GM12891 (cell line): ENCODE results near the gene MATN1.

Experiments used
- PAX5 ChIP-seq: IDR thresholded peaks from 2 replicates; pipeline ENCODE4 v1.6.1; 2011; ENCODE audit warnings: low read length, moderate library complexity, mild to moderate bottlenecking; ENCODE audit not compliant: insufficient read depth, severe bottlenecking
- POLR2A ChIP-seq: IDR thresholded peaks from 2 replicates; pipeline ENCODE4 v1.6.1; 2011; ENCODE audit warnings: low read depth, low read length, control low read depth
- POLR2AphosphoS5 ChIP-seq: IDR thresholded peaks from 2 replicates; pipeline ENCODE4 v1.6.1; 2011; ENCODE audit warnings: low read depth, low read length, control low read depth
- TAF1 ChIP-seq: IDR thresholded peaks from 2 replicates; pipeline ENCODE4 v1.6.1; 2011; ENCODE audit warnings: low read depth, low read length, control low read depth

DNA sequence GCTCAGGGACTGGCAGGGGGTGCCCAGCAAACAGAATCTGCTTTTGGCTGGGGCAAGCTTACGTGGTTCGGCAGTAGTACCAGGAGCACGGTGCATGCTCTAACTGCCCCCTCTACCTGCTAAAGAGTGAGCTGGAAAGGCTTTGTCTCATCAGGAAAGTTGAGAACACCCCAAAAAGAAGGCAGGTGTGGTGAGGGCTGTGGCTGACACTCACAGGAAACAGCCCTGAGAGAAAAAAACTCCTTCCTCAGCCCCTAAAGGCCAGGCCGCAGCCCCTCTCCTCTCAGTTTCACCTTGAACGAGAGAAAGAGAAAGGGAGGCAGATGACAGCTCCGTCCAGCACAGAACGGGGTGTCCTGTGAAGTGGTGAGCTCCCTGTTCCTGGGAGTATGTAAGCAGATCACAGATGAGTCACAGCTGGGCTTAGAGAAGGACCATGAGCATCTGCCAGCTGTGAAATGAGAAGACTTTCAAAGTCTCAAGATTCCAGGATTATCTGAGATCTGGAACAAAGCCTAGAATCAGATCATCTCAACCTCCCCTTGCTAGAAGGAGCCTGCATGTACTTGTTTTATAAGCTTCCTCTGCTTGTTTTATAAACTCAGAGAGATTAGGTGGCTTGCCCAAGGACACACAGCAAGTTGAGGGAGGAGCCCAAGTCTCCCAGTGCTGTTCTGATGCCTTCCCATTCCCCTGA, 20.8 kb upstream of the MATN1 start:
- peak; percentile 13; the same call in 1 of the 2 replicates for TF ChIP-seq TAF1
- peak; percentile 70 for TF ChIP-seq POLR2A
- TF ChIP-seq POLR2AphosphoS5: peak; percentile 82
- TF ChIP-seq PAX5: no peak
